ENCODE measurements around the gene PRKACB.

PRKACB gene

DNA sequence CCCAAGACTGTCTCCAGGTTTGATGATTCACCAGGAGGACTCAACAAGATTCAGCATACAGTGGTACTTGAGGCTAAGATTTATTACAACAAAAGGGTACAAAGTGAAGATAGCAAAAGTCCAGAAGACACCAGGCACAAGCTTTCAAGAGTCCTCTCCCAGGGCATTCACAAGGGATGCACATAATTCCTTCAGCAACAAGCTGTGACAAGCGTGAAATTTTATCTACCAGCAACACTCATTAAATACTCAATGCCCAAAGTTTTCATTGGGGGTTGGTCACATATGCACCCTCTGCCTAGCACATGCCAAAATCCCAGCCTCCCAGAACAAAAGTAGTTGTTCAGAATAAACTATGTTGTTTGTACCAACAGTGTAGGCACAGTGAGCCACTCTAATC, 62.3 kb downstream of the PRKACB start:
- WGBS (ENCODE audit: extremely low coverage, insufficient coverage, low lambda C conversion rate) = no CpG with 5 or more reads among the region's 1 CpG
- Histone ChIP-seq H3K27ac (ENCODE audit: low read depth, low read length) (no peak overlapping the region), H3K4me3 (ENCODE audit: low read length) (no peak overlapping the region), H3K23ac (ENCODE audit: low read length) (peak overlapping the region; percentile 33), H3K18ac (ENCODE audit: low read length) (no peak overlapping the region), H3K79me2 (ENCODE audit: control insufficient read depth, insufficient read depth, low read length) (no peaks in the 10 kb centered on the region), H3K36me3 (ENCODE audit: control insufficient read depth, insufficient read depth, low read length) (no peaks in the 10 kb centered on the region), H3K9ac (ENCODE audit: low read length) (no peak overlapping the region), H2BK15ac (replicated peaks; ENCODE audit: low read depth) (no peak overlapping the region), H3K4me1 (ENCODE audit: control insufficient read depth, low read depth, low read length) (no peaks in the 10 kb centered on the region), H3K27me3 (ENCODE audit: insufficient read depth, low read length, poor library complexity) (no peaks in the 10 kb centered on the region), H3K56ac (ENCODE audit: low read length) (no peak overlapping the region), H2BK120ac (ENCODE audit: low read depth, low read length) (no peak overlapping the region), H4K5ac (ENCODE audit: low read length) (no peak overlapping the region), H2BK5ac (ENCODE audit: low read length) (no peak overlapping the region), H4K8ac (ENCODE audit: low read depth, low read length) (no peak overlapping the region), H3K4ac (ENCODE audit: low read depth, low read length) (no peak overlapping the region), H2AK5ac (ENCODE audit: low read length) (no peak overlapping the region), H3K79me1 (ENCODE audit: low read length) (no peaks in the 10 kb centered on the region), H3K4me2 (ENCODE audit: low read length) (no peak overlapping the region)
- no peak for DNase-seq

DNA sequence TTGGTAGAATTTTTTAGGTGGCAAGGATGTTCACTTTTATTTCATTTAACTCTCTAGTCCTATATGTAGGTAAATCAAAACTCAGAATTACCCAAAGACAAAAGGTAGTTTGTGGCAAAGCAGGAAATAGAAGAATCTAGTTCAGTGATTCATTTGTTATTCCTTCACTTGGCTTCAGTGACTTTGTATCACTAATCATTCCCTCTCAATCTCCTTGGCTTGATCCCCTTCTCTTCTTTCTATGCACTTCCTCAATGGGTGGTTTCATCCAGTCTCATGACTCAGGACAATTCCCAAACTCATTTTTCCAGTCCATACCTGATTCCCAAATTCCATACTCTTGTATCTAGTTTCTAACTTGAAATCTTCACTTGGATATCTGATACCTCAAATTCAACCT, 64.9 kb downstream of the PRKACB start:
- no peak overlapping the region for H3K23ac ChIP-seq (ENCODE audit: low read length)
- no peak overlapping the region for H3K56ac ChIP-seq (ENCODE audit: low read length)
- H3K18ac ChIP-seq (ENCODE audit: low read length) = no peak overlapping the region
- H3K27ac ChIP-seq (ENCODE audit: low read depth, low read length) = no peak overlapping the region
- H3K27me3 ChIP-seq (ENCODE audit: insufficient read depth, low read length, poor library complexity) = no peaks in the 10 kb centered on the region
- H3K4me3 ChIP-seq (ENCODE audit: low read length) = no peak overlapping the region
- no peak overlapping the region for H3K9ac ChIP-seq (ENCODE audit: low read length)
- H2BK5ac ChIP-seq (ENCODE audit: low read length) = no peak overlapping the region
- no peaks in the 10 kb centered on the region for H3K36me3 ChIP-seq (ENCODE audit: control insufficient read depth, insufficient read depth, low read length)
- H3K79me2 ChIP-seq (ENCODE audit: control insufficient read depth, insufficient read depth, low read length) = no peaks in the 10 kb centered on the region
- no peak overlapping the region for H4K8ac ChIP-seq (ENCODE audit: low read depth, low read length)
- H2BK15ac ChIP-seq (replicated peaks; ENCODE audit: low read depth) = no peak overlapping the region
- H3K4ac ChIP-seq (ENCODE audit: low read depth, low read length) = no peak overlapping the region
- DNase-seq = no peak
- no peak overlapping the region for H4K5ac ChIP-seq (ENCODE audit: low read length)
- no peak overlapping the region for H2BK120ac ChIP-seq (ENCODE audit: low read depth, low read length)
- no peak overlapping the region for H2AK5ac ChIP-seq (ENCODE audit: low read length)
- no peak overlapping the region for H3K4me2 ChIP-seq (ENCODE audit: low read length)
- H3K79me1 ChIP-seq (ENCODE audit: low read length) = no peaks in the 10 kb centered on the region
- no peaks in the 10 kb centered on the region for H3K4me1 ChIP-seq (ENCODE audit: control insufficient read depth, low read depth, low read length)

DNA sequence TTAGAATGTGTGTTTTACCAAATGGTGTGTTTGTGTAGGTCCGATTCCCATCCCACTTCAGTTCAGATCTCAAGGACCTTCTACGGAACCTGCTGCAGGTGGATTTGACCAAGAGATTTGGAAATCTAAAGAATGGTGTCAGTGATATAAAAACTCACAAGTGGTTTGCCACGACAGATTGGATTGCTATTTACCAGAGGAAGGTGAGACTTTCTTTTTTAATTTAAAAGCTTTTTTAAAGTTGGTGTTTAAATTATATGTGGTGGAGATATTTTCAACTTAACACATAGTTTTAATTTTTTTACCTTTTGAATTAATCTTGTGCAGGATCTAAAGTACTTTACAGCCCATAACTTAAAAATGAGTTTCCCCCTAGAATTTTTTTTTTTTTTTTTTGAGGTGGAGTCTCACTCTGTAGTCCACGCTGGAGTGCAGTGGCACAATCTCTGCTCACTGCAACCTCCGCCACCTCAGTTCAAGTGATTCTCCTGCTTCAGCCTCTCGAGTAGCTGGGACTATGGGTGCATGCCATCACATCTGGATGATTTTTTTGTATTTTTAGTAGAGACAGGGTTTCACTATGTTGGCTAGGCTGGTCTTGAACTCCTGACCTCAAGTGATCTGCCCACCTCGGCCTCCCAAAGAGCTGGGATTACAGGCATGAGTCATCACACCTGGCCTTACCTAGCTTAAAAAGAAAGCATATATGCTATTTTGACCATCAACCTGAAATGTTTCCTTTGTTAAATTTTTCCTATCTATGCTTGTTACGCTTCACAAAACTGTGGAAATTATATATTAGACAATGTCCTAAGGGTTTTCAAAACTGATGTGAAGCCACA, 70.3 kb downstream of the PRKACB start:
- Histone ChIP-seq H3K56ac (ENCODE audit: low read length) (no peak overlapping the region), H2BK15ac (replicated peaks; ENCODE audit: low read depth) (no peak overlapping the region), H4K8ac (ENCODE audit: low read depth, low read length) (no peak overlapping the region), H2BK5ac (ENCODE audit: low read length) (no peak overlapping the region), H3K4me2 (ENCODE audit: low read length) (no peak overlapping the region), H3K4ac (ENCODE audit: low read depth, low read length) (no peak overlapping the region), H3K79me2 (ENCODE audit: control insufficient read depth, insufficient read depth, low read length) (no peaks in the 10 kb centered on the region), H3K27ac (ENCODE audit: low read depth, low read length) (no peak overlapping the region), H3K18ac (ENCODE audit: low read length) (no peak overlapping the region), H3K4me1 (ENCODE audit: control insufficient read depth, low read depth, low read length) (no peaks in the 10 kb centered on the region), H3K23ac (ENCODE audit: low read length) (no peak overlapping the region), H3K9ac (ENCODE audit: low read length) (no peak overlapping the region), H2BK120ac (ENCODE audit: low read depth, low read length) (no peak overlapping the region), H2AK5ac (ENCODE audit: low read length) (no peak overlapping the region), H3K27me3 (ENCODE audit: insufficient read depth, low read length, poor library complexity) (no peaks in the 10 kb centered on the region), H3K4me3 (ENCODE audit: low read length) (no peak overlapping the region), H3K36me3 (ENCODE audit: control insufficient read depth, insufficient read depth, low read length) (no peaks in the 10 kb centered on the region), H4K5ac (ENCODE audit: low read length) (no peak overlapping the region), H3K79me1 (ENCODE audit: low read length) (no peaks in the 10 kb centered on the region)
- WGBS (ENCODE audit: extremely low coverage, insufficient coverage, low lambda C conversion rate) = no CpG with 5 or more reads among the region's 8 CpGs
- DNase-seq = no peak

DNA sequence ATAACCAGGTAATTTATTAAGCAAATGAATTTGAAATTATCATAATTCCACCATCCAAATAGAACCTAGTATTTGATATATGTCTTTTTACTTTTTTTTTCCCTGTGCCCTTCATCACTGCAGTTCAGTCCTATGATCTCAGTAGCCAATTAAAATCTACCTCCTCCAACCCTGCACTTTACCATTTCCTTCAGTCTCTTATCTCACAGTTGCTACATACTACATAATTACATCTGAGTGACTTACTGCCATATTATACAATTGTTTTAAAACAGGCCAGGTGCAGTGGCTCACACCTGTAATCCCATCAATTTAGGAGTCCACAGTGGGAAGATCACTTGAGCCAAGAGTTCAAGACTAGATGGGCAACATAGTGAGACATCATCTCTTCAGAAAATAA, 73.2 kb downstream of the PRKACB start:
- no peak overlapping the region for H2BK120ac ChIP-seq (ENCODE audit: low read depth, low read length)
- no peaks in the 10 kb centered on the region for H3K4me1 ChIP-seq (ENCODE audit: control insufficient read depth, low read depth, low read length)
- H3K27ac ChIP-seq (ENCODE audit: low read depth, low read length) = no peak overlapping the region
- H2BK15ac ChIP-seq (replicated peaks; ENCODE audit: low read depth) = no peak overlapping the region
- no peak overlapping the region for H2BK5ac ChIP-seq (ENCODE audit: low read length)
- no peak overlapping the region for H3K4me3 ChIP-seq (ENCODE audit: low read length)
- H3K18ac ChIP-seq (ENCODE audit: low read length) = no peak overlapping the region
- H4K5ac ChIP-seq (ENCODE audit: low read length) = no peak overlapping the region
- no peak overlapping the region for H3K23ac ChIP-seq (ENCODE audit: low read length)
- no peaks in the 10 kb centered on the region for H3K79me1 ChIP-seq (ENCODE audit: low read length)
- H4K8ac ChIP-seq (ENCODE audit: low read depth, low read length) = no peak overlapping the region
- no peaks in the 10 kb centered on the region for H3K27me3 ChIP-seq (ENCODE audit: insufficient read depth, low read length, poor library complexity)
- H3K4me2 ChIP-seq (ENCODE audit: low read length) = no peak overlapping the region
- H3K4ac ChIP-seq (ENCODE audit: low read depth, low read length) = no peak overlapping the region
- H3K79me2 ChIP-seq (ENCODE audit: control insufficient read depth, insufficient read depth, low read length) = no peaks in the 10 kb centered on the region
- H3K56ac ChIP-seq (ENCODE audit: low read length) = no peak overlapping the region
- H2AK5ac ChIP-seq (ENCODE audit: low read length) = no peak overlapping the region
- DNase-seq = no peak
- H3K36me3 ChIP-seq (ENCODE audit: control insufficient read depth, insufficient read depth, low read length) = no peaks in the 10 kb centered on the region
- no peak overlapping the region for H3K9ac ChIP-seq (ENCODE audit: low read length)

DNA sequence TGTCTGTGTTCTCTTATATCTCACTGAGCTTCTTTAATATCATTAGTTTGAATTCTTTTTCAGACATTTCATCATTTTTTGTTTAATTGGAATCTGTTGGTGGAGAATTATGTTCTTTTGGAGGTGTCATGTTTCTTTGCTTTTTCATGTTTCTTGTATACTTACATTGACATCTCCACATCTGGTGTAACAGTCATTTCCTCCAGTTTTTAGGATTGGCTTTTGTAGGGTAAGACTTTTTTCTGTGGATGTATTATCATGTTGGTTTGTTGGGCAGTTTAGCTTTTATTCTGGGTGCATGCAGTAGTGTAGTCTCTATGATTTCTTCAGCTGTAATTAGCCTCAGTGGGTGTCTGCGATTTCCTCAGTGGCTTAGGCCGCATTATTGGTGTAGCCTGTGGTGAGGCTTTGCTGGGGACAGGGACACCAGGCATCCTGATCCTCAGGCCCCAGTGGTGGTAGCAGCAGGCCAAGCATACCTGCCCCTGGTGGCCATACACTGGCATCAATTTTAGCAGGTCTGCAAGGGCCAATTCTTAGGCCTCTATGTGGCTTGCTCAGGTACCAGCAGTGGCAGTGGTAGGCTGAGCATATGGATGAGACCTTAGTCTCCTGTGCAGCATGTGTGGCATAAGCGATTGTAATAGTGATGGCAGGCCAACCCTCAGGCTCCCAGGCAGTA, 79.8 kb downstream of the PRKACB start:
- Histone ChIP-seq H3K27me3 (ENCODE audit: insufficient read depth, low read length, poor library complexity) (no peaks in the 10 kb centered on the region), H2BK5ac (ENCODE audit: low read length) (no peak overlapping the region), H3K27ac (ENCODE audit: low read depth, low read length) (no peak overlapping the region), H3K36me3 (ENCODE audit: control insufficient read depth, insufficient read depth, low read length) (no peaks in the 10 kb centered on the region), H3K4me3 (ENCODE audit: low read length) (no peak overlapping the region), H2AK5ac (ENCODE audit: low read length) (no peak overlapping the region), H3K18ac (ENCODE audit: low read length) (no peak overlapping the region), H3K79me2 (ENCODE audit: control insufficient read depth, insufficient read depth, low read length) (no peaks in the 10 kb centered on the region), H3K4ac (ENCODE audit: low read depth, low read length) (no peak overlapping the region), H2BK15ac (replicated peaks; ENCODE audit: low read depth) (no peak overlapping the region), H3K4me1 (ENCODE audit: control insufficient read depth, low read depth, low read length) (no peaks in the 10 kb centered on the region), H3K4me2 (ENCODE audit: low read length) (no peak overlapping the region), H3K56ac (ENCODE audit: low read length) (no peak overlapping the region), H3K79me1 (ENCODE audit: low read length) (no peaks in the 10 kb centered on the region), H4K5ac (ENCODE audit: low read length) (no peak overlapping the region), H3K9ac (ENCODE audit: low read length) (no peak overlapping the region), H2BK120ac (ENCODE audit: low read depth, low read length) (no peak overlapping the region), H4K8ac (ENCODE audit: low read depth, low read length) (no peak overlapping the region), H3K23ac (ENCODE audit: low read length) (no peak overlapping the region)
- no CpG with 5 or more reads among the region's 3 CpGs for WGBS (ENCODE audit: extremely low coverage, insufficient coverage, low lambda C conversion rate)
- DNase-seq = peak; percentile 12

DNA sequence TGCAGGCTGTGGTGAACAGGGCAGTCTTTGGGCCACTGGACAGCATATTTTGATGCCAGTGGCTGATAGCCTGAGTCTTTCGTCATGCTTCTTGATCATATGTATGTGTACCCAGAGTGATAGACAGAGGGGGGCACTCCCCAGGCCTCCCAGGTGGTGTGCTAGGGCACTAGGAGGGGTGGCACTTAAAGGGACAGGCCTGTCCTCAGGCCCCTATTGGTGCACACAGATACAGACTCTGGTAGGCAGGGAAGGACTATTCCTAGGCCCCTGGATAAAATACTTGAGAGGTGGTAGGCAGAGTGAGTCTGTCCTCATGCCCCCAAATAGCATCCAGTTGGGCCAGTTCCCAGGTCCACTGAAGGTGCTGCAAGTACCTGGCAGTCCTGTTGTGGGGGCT, 80.8 kb downstream of the PRKACB start:
- Histone ChIP-seq H2BK120ac (ENCODE audit: low read depth, low read length) (no peak overlapping the region), H3K9ac (ENCODE audit: low read length) (no peak overlapping the region), H3K79me1 (ENCODE audit: low read length) (no peaks in the 10 kb centered on the region), H4K5ac (ENCODE audit: low read length) (no peak overlapping the region), H3K18ac (ENCODE audit: low read length) (no peak overlapping the region), H3K27me3 (ENCODE audit: insufficient read depth, low read length, poor library complexity) (no peaks in the 10 kb centered on the region), H3K56ac (ENCODE audit: low read length) (no peak overlapping the region), H3K4me1 (ENCODE audit: control insufficient read depth, low read depth, low read length) (no peaks in the 10 kb centered on the region), H3K4me2 (ENCODE audit: low read length) (no peak overlapping the region), H3K36me3 (ENCODE audit: control insufficient read depth, insufficient read depth, low read length) (no peaks in the 10 kb centered on the region), H3K4me3 (ENCODE audit: low read length) (no peak overlapping the region), H4K8ac (ENCODE audit: low read depth, low read length) (no peak overlapping the region), H2BK5ac (ENCODE audit: low read length) (no peak overlapping the region), H2AK5ac (ENCODE audit: low read length) (no peak overlapping the region), H3K4ac (ENCODE audit: low read depth, low read length) (no peak overlapping the region), H3K27ac (ENCODE audit: low read depth, low read length) (no peak overlapping the region), H3K23ac (ENCODE audit: low read length) (no peak overlapping the region), H3K79me2 (ENCODE audit: control insufficient read depth, insufficient read depth, low read length) (no peaks in the 10 kb centered on the region), H2BK15ac (replicated peaks; ENCODE audit: low read depth) (no peak overlapping the region)
- no CpG with 5 or more reads among the region's 1 CpG for WGBS (ENCODE audit: extremely low coverage, insufficient coverage, low lambda C conversion rate)
- DNase-seq = no peak

Data from mesendoderm (in vitro differentiated cells).